ENCODE results near the gene GLRX5.

Gene GLRX5

GRCh38 chr14:95553141-95553540, 18.3 kb downstream of the GLRX5 start:
- TF ChIP-seq CTCF (IDR thresholded peaks at IDR 0.05; ENCODE audit: low read depth, low read length) = no peak
- no peak for DNase-seq (ENCODE audit: extremely low read depth, low read depth)

GRCh38 chr14:95555053-95555452, 20.2 kb downstream of the GLRX5 start:
- no peak for TF ChIP-seq CTCF (IDR thresholded peaks at IDR 0.05; ENCODE audit: low read depth, low read length)
- no peak for DNase-seq (ENCODE audit: extremely low read depth, low read depth)

- no peak for TF ChIP-seq CTCF (IDR thresholded peaks at IDR 0.05; ENCODE audit: low read depth, low read length)
- DNase-seq (ENCODE audit: extremely low read depth, low read depth) = no peak
These were observed 22.4 kb downstream of the GLRX5 start for GRCh38 chr14:95557291-95557690.

- no peak for DNase-seq (ENCODE audit: extremely low read depth, low read depth)
- no peak for TF ChIP-seq CTCF (IDR thresholded peaks at IDR 0.05; ENCODE audit: low read depth, low read length)
These were observed 23.0 kb downstream of the GLRX5 start for GRCh38 chr14:95557832-95558231.

GRCh38 chr14:95559203-95559602, 24.4 kb downstream of the GLRX5 start:
- DNase-seq (ENCODE audit: extremely low read depth, low read depth) = no peak
- no peak for TF ChIP-seq CTCF (IDR thresholded peaks at IDR 0.05; ENCODE audit: low read depth, low read length)

GRCh38 chr14:95561001-95561412, 26.2 kb downstream of the GLRX5 start:
- peak; percentile 40 for DNase-seq (ENCODE audit: extremely low read depth, low read depth)
- TF ChIP-seq CTCF (IDR thresholded peaks at IDR 0.05; ENCODE audit: low read depth, low read length) = peak; percentile 89

GRCh38 chr14:95562892-95563685, 28.2 kb downstream of the GLRX5 start:
- TF ChIP-seq CTCF (IDR thresholded peaks at IDR 0.05; ENCODE audit: low read depth, low read length) = no peak
- no peak for DNase-seq (ENCODE audit: extremely low read depth, low read depth)
